Brain microvascular endothelial cell (primary cell): Measurements from ENCODE around the gene TWF1.

Experiments used
- DNase-seq: peaks from one replicate; pipeline ENCODE4 v3.0.0-alpha.2; 2020
- H3K27ac ChIP-seq: fragments of 250-450 bp; sonication (Bioruptor Pico); 2 replicates; pipeline ENCODE4 v1.5.1; 2020; ENCODE audit warnings: mild to moderate bottlenecking, moderate library complexity
- H3K27me3 ChIP-seq: fragments of 250-450 bp; sonication (Bioruptor Pico); replicated peaks from 2 replicates; pipeline ENCODE4 v1.5.1; 2020; ENCODE audit warnings: mild to moderate bottlenecking
- H3K36me3 ChIP-seq: fragments of 250-450 bp; sonication (Bioruptor Pico); replicated peaks from 2 replicates; pipeline ENCODE4 v1.5.1; 2020; ENCODE audit warnings: mild to moderate bottlenecking
- H3K4me3 ChIP-seq: 2 replicates; pipeline ENCODE4 v1.5.1; 2011; ENCODE audit warnings: low read depth, mild to moderate bottlenecking, control low read depth, low read length, moderate library complexity
- CTCF ChIP-seq: IDR thresholded peaks from 2 replicates; pipeline ENCODE4 v1.5.1; 2011; ENCODE audit warnings: low read depth, mild to moderate bottlenecking, moderate library complexity, low read length, control low read depth, inconsistent platforms; ENCODE audit errors: missing control alignments
- in situ Hi-C: cut with HindIII; loops from 2 replicates; pipeline ENCODE4 v1.10.0; 2017; ENCODE audit warnings: low sequenced_read_pairs, low pct_ligation_motif_present

TWF1 gene

GRCh38 chr12:43744826-43745225, 61.3 kb downstream of the TWF1 start:
- H3K27me3 ChIP-seq, result no peaks in the 10 kb centered on the region
- no peak overlapping the region for H3K4me3 ChIP-seq
- in situ Hi-C loops, result no loop called here
- no peak for DNase-seq
- H3K27ac ChIP-seq, result no peak overlapping the region
- H3K36me3 ChIP-seq, result peaks cover 12% of the 10 kb centered on the region
- TF ChIP-seq CTCF, result no peak
